GM23338 (cell line): Measurements from ENCODE around the gene PACSIN1.

Experiments used
- CTCF ChIP-seq, 2 experiments: fragments of 200-600 bp in 1 of 2; sonication (generic) in 1 of 2; conservative IDR thresholded peaks; 2 replicates each; pipeline versions ENCODE4 v1.5.1 to v1.6.1; 2016 to 2017; ENCODE audit warnings: antibody characterized with exemption in 2 of 2, low read depth in 2 of 2, mild to moderate bottlenecking in 2 of 2, moderate library complexity in 1 of 2
- EZH2 ChIP-seq: fragments of 200-600 bp; sonication (generic); IDR thresholded peaks from one replicate; pipeline ENCODE4 v1.8.0; 2017; ENCODE audit warnings: antibody characterized with exemption, mild to moderate bottlenecking, low read depth; ENCODE audit not compliant: unreplicated experiment
- POLR2AphosphoS5 ChIP-seq: IDR thresholded peaks from 2 replicates; pipeline ENCODE4 v1.6.1; 2016; ENCODE audit warnings: antibody characterized with exemption, low read depth

GRCh38 chr6:34472425-34472824 is 6.5 kb downstream of the PACSIN1 start:
- TF ChIP-seq CTCF (conservative IDR thresholded peaks at IDR 0.05; ENCODE audit: low read depth in 2 of 2) = no peak
- no peak for TF ChIP-seq POLR2AphosphoS5
- no peak for TF ChIP-seq EZH2
